Forelimb muscle (tissue), 1 donor: Measurements from ENCODE around the gene HBA2. TPM values are rescaled to one million over a fixed set of nuclear protein-coding genes. Genes with fewer than 3 reads are reported as not detected.
"Not testable (repeated sequence)": the region's sequence is repeated elsewhere in the genome, so short reads cannot be mapped to it uniquely, and the experiment has no call there.

Source experiments
- DNase-seq: peaks from one replicate; pipeline ENCODE4 v3.0.0-alpha.2; 2013; ENCODE audit warnings: low read depth
- polyA plus RNA-seq: library from polyadenylated mRNA; unstranded; fragments of 120-200 nt; gene quantifications from one replicate; pipeline ENCODE4 v1.2.1, GENCODE V29; 2013; ENCODE audit not compliant: insufficient read length

HBA2 gene
- polyA plus RNA-seq, 1 donor = 3,429 TPM

GRCh38 chr16:175011-175949, 2.6 kb downstream of the HBA2 start:
- no peak for DNase-seq

GRCh38 chr16:176006-176405, 3.3 kb downstream of the HBA2 start:
- DNase-seq = not testable (repeated sequence)

GRCh38 chr16:176477-177382, 4.1 kb downstream of the HBA2 start, which contains the start of gene HBA1:
Gene HBA1, plus strand, starts transcription at chr16:176680. Its CDS starts 37 bp downstream, at chr16:176717.
- DNase-seq = not testable (repeated sequence)

GRCh38 chr16:177394-177822, 4.7 kb downstream of the HBA2 start:
- no peak for DNase-seq

- DNase-seq = no peak
Observed at GRCh38 chr16:177981-178667, 5.4 kb downstream of the HBA2 start.

- DNase-seq = no peak
Observed at GRCh38 chr16:178668-179015, 6.0 kb downstream of the HBA2 start.

- no peak for DNase-seq
Observed at GRCh38 chr16:179211-180092, 6.8 kb downstream of the HBA2 start.

- no peak for DNase-seq
Observed at GRCh38 chr16:180101-180675, 7.5 kb downstream of the HBA2 start, which contains the start of gene HBQ1. Gene HBQ1, plus strand, starts transcription at chr16:180459. Its CDS starts 28 bp downstream, at chr16:180487.

- DNase-seq = no peak
Observed at GRCh38 chr16:180681-181564, 8.2 kb downstream of the HBA2 start.

- DNase-seq = no peak
Observed at GRCh38 chr16:181565-182021, 8.9 kb downstream of the HBA2 start.

GRCh38 chr16:183005-183404, 10.3 kb downstream of the HBA2 start:
- DNase-seq = no peak

- DNase-seq = no peak
Observed at GRCh38 chr16:185213-185612, 12.5 kb downstream of the HBA2 start.

- no peak for DNase-seq
Observed at GRCh38 chr16:185691-186090, 13.0 kb downstream of the HBA2 start.

- DNase-seq = no peak
Observed at GRCh38 chr16:187330-187729, 14.7 kb downstream of the HBA2 start.

GRCh38 chr16:188674-189073, 16.0 kb downstream of the HBA2 start:
- DNase-seq = no peak

- no peak for DNase-seq
Observed at GRCh38 chr16:189604-190186, 17.0 kb downstream of the HBA2 start.

- no peak for DNase-seq
Observed at GRCh38 chr16:191831-192230, 19.2 kb downstream of the HBA2 start.

- no peak for DNase-seq
Observed at GRCh38 chr16:192686-193085, 20.0 kb downstream of the HBA2 start.

GRCh38 chr16:193441-193840, 20.8 kb downstream of the HBA2 start:
- no peak for DNase-seq
